OCI-LY3 (cell line): ENCODE data around the gene HIPK2.

Experiments
- EZH2phosphoT487 ChIP-seq: fragments of 200-600 bp; shearing (Covaris generic); IDR thresholded peaks from 2 replicates; pipeline ENCODE4 v1.6.1; 2018; ENCODE audit warnings: antibody characterized with exemption, mixed run types, low read depth
- TF ChIP-seq, protein P1 (sequence below): fragments of 200-600, 300-600 bp; sonication (generic); IDR thresholded peaks from 2 replicates; pipeline ENCODE4 v1.5.1; 2014; ENCODE audit warnings: antibody characterized with exemption, low read length, low read depth

DNA sequence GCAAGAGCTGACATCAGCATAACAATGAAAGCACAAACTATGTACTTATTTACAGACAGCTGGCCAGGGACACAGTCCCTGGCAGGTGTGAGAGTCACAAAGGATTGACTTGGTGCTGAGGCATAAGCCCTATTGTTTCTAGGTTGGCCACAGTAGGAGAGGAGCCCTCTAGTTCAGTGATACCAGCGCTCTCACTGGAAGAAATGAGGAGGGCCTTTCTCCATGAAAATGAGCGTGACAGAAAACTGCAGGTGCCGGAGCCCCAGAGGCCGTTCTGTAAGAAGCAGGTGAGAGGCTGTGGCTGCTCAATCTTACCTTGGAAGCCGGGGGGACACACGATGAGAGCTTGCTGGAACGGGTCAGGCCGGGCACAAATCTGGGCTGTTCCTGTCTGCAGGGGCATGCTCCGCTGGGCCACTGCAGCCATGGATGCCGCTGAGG, 163.8 kb downstream of the HIPK2 start:
- TF ChIP-seq, protein P1, sequence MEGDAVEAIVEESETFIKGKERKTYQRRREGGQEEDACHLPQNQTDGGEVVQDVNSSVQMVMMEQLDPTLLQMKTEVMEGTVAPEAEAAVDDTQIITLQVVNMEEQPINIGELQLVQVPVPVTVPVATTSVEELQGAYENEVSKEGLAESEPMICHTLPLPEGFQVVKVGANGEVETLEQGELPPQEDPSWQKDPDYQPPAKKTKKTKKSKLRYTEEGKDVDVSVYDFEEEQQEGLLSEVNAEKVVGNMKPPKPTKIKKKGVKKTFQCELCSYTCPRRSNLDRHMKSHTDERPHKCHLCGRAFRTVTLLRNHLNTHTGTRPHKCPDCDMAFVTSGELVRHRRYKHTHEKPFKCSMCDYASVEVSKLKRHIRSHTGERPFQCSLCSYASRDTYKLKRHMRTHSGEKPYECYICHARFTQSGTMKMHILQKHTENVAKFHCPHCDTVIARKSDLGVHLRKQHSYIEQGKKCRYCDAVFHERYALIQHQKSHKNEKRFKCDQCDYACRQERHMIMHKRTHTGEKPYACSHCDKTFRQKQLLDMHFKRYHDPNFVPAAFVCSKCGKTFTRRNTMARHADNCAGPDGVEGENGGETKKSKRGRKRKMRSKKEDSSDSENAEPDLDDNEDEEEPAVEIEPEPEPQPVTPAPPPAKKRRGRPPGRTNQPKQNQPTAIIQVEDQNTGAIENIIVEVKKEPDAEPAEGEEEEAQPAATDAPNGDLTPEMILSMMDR = no peak
- no peak for TF ChIP-seq EZH2phosphoT487
